GM15510 (cell line): ENCODE data around the gene SNAPC1.
A peak's percentile ranks its signal among the peaks of the same experiment; 100 is the strongest.

Experiments used
- POLR2A ChIP-seq: IDR thresholded peaks from 3 replicates; pipeline ENCODE4 v1.6.1; 2011; ENCODE audit warnings: borderline replicate concordance; ENCODE audit not compliant: insufficient read length; ENCODE audit errors: extremely low read depth

SNAPC1 gene, protein sequence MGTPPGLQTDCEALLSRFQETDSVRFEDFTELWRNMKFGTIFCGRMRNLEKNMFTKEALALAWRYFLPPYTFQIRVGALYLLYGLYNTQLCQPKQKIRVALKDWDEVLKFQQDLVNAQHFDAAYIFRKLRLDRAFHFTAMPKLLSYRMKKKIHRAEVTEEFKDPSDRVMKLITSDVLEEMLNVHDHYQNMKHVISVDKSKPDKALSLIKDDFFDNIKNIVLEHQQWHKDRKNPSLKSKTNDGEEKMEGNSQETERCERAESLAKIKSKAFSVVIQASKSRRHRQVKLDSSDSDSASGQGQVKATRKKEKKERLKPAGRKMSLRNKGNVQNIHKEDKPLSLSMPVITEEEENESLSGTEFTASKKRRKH

DNA sequence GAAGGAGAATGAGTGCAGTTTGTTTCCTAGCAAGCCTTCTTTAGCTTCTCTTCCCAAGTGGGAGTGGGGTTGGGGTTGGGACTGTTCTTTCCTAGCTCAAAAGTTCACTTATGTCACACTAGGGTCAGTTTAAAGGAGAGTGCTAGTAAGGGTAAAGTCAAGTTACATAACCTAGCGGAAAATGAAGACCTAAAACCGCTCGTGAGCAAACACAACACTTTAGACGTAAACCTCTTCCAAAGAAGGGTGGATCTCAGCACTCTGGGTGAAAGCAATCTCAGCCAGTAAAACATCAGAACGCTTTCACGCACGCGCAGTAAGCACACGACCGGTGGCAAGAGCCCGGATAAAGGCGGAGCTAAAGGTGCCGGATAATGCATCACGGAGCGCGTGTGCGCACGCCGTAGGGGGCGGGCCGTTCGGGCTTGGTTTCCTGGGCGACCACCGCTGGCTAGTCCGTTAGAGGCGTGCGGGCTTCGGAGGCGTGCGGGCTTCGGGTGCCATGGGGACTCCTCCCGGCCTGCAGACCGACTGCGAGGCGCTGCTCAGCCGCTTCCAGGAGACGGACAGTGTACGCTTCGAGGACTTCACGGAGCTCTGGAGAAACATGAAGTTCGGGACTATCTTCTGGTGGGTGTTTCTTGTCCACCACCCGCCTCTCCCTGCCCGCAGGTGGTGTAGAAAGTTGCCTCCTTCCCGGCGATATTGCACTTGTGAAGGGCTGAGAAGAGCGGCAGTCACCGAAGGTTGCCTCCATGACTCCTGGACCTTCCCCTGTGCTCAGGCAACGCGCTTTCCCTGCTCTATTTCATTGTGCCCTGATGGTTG, at the start of gene SNAPC1:
Gene SNAPC1 (plus strand): TSS at position 462 of the 828 bp plus-strand sequence. CDS start 41 bp downstream, at position 503.
- peak; percentile 69 for TF ChIP-seq POLR2A

DNA sequence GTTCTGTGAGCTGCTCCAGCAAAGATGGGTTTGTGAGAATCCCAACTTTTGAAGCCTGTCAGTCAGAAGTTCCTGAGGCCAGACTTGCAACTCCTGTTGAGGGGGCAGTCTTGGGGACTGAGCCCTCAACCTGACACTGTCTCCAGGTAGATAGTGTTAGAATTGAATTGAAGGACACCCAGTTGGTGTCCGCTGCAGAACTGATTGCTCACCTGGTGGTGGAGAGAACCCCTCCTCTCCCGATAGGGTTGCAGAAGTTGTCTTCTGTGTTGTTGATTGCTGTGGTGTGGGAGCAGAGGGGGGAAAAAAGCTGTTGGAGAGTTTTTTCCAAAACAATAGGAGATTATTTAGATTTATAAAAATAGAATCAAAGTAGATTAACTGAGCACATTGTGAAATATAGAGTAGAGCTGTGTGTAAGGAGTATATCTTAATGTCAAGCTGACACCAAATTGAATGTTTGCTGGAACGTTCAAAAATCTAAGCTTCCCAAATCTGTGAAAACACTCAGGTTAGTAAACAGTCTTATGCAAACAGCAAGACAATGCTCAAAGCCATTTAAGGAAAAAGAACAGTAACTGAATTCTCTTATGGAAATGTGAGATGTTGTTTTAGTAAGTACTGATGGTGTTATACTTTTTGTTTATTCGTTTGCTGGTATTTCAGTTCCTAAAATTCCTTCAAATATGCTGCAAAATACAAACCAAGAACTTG, 48.3 kb upstream of the SNAPC1 start:
- no peak for TF ChIP-seq POLR2A

DNA sequence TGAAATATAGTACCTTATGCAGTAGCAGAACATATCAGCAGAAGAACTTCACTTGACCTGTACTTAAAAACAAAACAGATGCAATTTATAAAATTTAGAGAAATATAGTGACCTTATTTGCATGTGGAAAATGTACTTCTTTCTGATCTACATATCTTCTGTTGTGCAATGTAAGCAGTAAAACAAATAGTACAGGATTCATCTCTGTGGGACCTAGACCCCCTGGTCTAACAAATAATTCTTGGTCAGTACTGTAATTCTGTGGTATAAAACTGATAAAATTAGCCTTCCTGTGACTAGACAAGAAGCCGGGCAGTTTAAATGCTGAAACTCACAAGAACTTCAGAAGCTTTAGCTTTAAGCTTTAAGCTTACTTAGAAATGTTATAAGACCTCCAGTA, 45.3 kb upstream of the SNAPC1 start:
- TF ChIP-seq POLR2A = no peak

GRCh38 chr14:61718039-61718438, 44.2 kb upstream of the SNAPC1 start:
- TF ChIP-seq POLR2A = no peak

DNA sequence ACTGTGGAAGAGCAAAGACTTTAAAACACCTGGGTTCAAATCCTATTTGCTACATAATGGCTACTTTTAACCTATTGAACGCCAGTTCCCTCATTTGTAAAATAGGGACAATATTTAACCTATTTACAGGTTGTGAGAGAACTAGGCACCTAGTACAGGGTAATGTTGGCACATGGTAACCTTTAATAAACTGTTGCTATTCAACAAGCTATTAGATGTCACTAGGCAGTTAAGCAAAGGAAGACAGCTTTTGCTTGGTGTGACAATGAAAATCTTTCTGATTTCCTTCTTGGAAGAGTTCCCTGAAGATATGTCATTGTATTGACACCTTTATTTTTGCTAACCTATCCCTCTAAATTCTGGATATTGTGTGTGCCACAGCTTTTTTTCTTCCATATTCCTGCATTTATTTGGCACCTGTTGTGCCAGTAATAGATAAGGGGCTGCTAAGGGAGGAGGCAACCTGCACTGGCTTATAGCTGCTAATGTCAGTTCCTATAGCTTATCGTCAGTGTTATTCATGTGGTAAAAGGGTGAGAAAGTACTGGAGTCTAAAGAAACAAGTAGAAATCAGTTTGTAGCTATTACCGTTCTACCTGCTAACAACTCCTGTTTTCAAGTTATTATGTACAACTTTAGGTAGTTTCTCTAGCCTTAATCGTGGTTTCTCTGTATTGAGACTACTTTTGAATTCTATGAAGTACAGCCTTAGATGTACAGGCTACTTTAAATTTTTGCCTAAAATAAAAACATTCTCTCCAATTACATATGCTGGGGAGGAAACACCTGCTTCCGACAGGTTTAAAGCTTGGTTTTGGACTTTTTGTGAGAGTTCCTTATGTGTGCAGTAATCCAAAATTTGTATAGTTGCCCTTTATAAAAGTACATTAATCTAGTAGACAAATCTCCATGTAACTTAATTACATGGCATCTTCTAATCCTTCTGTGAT, 42.6 kb upstream of the SNAPC1 start:
- no peak for TF ChIP-seq POLR2A

DNA sequence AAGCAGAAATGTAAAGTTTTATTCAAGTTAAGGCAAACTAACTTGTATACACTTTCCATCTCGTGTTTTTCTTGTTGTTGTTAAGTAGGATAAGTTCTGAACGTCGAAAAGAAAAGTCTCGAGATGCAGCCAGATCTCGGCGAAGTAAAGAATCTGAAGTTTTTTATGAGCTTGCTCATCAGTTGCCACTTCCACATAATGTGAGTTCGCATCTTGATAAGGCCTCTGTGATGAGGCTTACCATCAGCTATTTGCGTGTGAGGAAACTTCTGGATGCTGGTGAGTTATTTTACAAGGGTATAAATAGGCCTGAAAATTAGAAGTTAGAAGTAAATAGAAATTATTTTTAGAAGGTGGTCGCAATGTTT, 41.9 kb upstream of the SNAPC1 start:
- no peak for TF ChIP-seq POLR2A

- no peak for TF ChIP-seq POLR2A
Observed at GRCh38 chr14:61720741-61721140, 41.5 kb upstream of the SNAPC1 start.

GRCh38 chr14:61724133-61724532, 38.1 kb upstream of the SNAPC1 start:
- TF ChIP-seq POLR2A = no peak

DNA sequence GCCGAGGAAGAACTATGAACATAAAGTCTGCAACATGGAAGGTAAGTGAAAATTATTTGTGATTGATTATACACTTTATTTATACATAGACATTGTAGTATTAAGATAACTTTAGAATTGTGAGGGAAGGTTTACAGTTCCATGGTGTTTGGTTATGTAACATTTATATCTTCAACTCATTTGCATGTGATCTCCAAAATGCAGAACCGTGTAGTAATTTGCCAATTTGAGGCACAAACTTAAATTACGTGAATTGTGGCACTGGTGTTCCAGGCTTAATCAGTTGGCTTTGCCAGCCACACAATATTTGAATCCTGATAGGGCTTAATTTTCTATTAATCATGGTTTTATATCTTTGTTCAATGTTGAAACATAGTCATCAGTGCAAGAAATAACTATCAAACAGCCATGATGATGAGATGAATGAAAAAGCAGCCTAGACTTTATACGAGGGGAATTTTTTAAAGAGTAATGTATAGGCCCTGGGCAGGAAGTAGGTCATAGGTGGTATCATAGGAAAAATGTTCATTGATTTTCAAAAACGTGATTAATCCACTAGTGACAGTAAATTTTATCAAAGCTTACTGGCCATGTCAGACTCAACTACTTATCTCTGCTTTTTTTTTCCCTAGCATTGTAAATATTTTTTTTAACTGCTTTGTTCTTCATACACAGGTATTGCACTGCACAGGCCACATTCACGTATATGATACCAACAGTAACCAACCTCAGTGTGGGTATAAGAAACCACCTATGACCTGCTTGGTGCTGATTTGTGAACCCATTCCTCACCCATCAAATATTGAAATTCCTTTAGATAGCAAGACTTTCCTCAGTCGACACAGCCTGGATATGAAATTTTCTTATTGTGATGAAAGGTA, 35.2 kb upstream of the SNAPC1 start:
- TF ChIP-seq POLR2A = no peak

GRCh38 chr14:61730756-61731373, 31.4 kb upstream of the SNAPC1 start:
- TF ChIP-seq POLR2A = no peak

- no peak for TF ChIP-seq POLR2A
Observed at GRCh38 chr14:61733972-61734371, 28.2 kb upstream of the SNAPC1 start.

- TF ChIP-seq POLR2A = no peak
Observed at GRCh38 chr14:61736751-61737150, 25.5 kb upstream of the SNAPC1 start.

- no peak for TF ChIP-seq POLR2A
Observed at GRCh38 chr14:61737915-61738314, 24.3 kb upstream of the SNAPC1 start.
